GM12864 (cell line): ENCODE data around the gene CHST13.

Experiments used
- DNase-seq: peaks from one replicate; pipeline ENCODE4 v3.0.0-alpha.2; 2011; ENCODE audit warnings: low read depth
- H3K4me3 ChIP-seq: 2 replicates; pipeline ENCODE4 v1.5.1; 2011; ENCODE audit warnings: mild to moderate bottlenecking, low read depth, low read length, control low read depth
- TF ChIP-seq, protein P1 (sequence below): IDR thresholded peaks from 2 replicates; pipeline ENCODE4 v1.5.1; 2011; ENCODE audit warnings: low read depth, mild to moderate bottlenecking, moderate library complexity, low read length, control low read depth, inconsistent platforms; ENCODE audit errors: missing control alignments

CHST13 gene

DNA sequence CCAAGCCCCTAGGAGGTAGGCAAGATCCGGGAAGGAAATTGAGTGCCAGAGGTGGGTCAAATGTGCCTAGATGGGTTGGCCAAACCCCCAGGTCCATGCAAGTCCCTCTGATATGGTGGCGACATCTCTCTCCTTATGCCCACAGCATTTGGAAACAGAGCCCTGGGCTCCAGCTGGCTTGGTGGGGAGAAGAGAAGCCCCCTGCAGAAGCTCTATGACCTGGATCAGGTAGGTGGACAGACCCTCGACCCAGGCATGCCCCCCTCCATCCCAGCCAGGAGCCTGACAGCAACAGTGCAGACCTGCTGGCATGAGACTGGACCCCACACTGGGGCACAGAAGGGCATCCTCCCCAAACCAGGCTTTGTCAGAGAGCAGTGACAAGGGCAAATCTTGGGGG lies 12.2 kb downstream of the CHST13 start:
- DNase-seq = no peak
- TF ChIP-seq, protein P1, sequence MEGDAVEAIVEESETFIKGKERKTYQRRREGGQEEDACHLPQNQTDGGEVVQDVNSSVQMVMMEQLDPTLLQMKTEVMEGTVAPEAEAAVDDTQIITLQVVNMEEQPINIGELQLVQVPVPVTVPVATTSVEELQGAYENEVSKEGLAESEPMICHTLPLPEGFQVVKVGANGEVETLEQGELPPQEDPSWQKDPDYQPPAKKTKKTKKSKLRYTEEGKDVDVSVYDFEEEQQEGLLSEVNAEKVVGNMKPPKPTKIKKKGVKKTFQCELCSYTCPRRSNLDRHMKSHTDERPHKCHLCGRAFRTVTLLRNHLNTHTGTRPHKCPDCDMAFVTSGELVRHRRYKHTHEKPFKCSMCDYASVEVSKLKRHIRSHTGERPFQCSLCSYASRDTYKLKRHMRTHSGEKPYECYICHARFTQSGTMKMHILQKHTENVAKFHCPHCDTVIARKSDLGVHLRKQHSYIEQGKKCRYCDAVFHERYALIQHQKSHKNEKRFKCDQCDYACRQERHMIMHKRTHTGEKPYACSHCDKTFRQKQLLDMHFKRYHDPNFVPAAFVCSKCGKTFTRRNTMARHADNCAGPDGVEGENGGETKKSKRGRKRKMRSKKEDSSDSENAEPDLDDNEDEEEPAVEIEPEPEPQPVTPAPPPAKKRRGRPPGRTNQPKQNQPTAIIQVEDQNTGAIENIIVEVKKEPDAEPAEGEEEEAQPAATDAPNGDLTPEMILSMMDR = no peak
- no peak overlapping the region for H3K4me3 ChIP-seq

DNA sequence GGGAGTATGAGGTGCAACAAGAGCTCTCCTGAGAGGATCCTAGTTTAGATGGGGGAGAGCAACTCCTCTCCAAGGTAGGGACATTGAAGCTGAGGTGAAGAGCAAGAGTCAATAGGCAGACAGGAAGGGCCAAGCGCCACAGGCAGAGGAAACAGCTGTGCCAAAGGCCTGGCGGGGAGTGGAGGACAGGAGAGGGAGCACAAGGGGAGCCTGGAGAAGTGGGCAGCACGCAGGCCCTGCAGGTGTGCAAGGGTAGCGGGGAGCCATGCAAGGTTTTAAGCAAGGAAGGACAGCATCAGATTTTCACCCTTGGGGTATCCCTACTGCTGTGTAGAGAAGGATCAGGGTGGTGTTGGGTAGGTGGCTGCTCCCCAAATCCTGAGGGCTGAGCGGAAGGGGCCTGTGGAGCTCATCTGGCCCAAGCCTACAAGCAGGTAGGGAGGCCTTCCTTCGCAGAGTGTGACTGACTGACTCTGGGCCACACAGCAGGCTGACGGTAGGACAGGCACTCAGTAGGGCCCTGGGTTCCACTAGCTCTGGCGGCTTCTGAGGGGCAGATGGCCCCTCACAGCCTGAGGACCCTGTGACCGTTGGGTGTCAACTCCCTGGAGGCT lies 13.3 kb downstream of the CHST13 start:
- H3K4me3 ChIP-seq = no peak overlapping the region
- no peak for DNase-seq
- TF ChIP-seq, protein P1 = no peak

DNA sequence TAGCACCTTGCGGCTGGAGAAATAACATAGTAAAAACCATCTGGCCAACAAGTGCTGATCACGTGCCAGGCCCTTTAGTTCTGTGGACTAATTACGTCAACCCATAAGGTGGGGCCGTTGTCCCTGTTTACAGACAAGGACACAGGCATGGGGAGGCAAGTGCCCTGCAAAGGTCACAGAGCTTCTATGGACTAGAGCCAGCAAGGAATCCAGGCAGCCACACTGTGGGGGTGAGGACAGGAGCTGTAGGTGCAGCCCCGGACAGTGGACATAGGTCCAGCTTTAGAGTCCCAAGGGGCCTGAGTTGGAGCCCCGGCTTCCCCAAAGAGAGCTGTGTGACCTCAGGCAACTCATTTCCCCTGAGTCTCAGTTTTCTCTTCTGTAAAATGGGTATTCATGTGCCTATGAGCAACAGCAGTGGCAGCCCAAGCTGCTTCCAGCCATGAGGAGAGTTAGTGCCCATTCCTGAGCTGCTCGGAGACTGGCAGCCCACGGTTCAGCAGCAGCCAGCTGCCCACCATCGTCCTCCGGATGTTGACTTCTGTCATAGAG lies 13.9 kb downstream of the CHST13 start:
- H3K4me3 ChIP-seq = no peak overlapping the region
- TF ChIP-seq, protein P1 = no peak
- no peak for DNase-seq

DNA sequence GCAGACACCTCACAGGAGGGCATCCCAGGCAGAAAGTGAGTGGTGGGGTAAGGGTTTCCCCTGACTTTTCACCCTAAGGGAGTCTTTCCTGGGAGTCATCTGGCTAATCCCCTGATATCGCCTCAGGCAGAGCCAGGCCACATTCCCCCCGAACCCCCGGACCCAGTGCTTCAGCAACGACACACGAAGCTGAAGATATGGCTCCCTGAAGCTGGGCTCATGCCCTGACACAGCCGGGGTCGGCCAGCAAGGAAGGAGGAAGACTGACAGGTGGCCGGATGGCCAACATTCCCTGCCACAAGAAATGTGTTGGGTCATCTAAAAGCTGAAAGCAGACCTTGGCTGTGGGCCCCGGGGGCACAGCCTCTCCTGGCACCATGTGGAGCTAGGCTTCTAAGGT lies 14.4 kb downstream of the CHST13 start:
- TF ChIP-seq, protein P1 = no peak
- H3K4me3 ChIP-seq = no peak overlapping the region
- DNase-seq = no peak

DNA sequence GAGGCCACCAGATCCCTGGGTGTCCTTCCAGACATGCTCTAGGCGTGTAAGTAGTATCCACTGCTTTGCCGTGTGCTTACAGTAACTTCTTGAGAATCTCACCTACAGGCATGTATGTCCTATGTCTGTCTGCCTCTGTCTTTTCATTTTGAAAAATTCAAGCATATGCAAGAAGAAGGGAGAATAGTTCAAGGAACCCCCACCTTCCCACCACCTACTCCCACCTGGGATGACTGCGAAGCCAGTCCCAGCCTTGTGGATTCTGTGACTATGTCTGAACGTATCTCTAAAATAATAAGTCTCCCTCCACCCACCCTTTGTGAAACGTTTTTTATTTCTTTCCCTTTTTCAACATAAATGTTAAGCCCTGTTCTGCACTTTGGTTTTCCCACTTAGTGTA lies 15.0 kb downstream of the CHST13 start:
- H3K4me3 ChIP-seq = no peak overlapping the region

DNA sequence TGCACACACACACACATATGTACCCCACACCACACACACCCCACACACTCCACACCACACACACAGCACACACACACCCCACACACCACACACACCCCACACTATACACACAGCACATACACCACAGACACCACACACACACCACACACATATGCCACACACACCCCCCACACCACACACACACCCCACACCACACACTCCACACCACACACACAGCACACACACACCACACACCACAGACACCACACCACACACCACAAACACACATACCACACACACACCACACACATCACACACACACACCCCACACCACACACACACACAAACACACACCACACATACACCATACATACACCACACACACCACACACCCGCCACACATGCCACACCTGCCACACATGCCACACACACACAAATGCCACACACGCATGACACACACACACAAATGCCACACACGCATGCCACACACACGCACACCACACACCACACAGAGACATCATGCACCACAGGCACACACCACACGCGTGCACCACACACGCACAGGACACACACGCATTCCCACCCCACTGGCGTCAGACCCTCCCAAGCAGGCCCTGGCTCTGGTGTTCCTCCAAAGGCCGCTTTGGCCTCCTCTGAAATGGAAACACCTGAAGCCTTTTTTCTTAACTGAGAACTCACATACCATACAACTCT lies 15.7 kb downstream of the CHST13 start:
- DNase-seq = no peak
- TF ChIP-seq, protein P1 = no peak
- no peak overlapping the region for H3K4me3 ChIP-seq

More for the DNA sequence above, 15.0 kb downstream of the CHST13 start:
- DNase-seq = no peak
- TF ChIP-seq, protein P1 = no peak
